Measurements from ENCODE around the gene MED12L.

Gene MED12L

GRCh38 chr3:151278230-151278629, 192.8 kb downstream of the MED12L start, which contains the start of gene P2RY14:
Gene P2RY14, minus strand, starts transcription at chr3:151278542. Its CDS starts 64,226 bp downstream, at chr3:151214316.
- Histone ChIP-seq H2AFZ (ENCODE audit: low read length) (no peak within 1 kb of the TSS), H3K9me3 (replicated peaks; ENCODE audit: insufficient read depth, low read length) (no peaks in the 10 kb centered on the region), H3K36me3 (replicated peaks; ENCODE audit: insufficient read depth, low read length) (no peaks in the 10 kb centered on the region), H3K79me2 (ENCODE audit: low read length) (no peaks in the 10 kb centered on the region), H4K20me1 (ENCODE audit: insufficient read depth, low read length) (no peaks in the 10 kb centered on the region), H3F3A (ENCODE audit: insufficient read depth, low read length) (no peaks in the 10 kb centered on the region), H3K27me3 (replicated peaks; ENCODE audit: insufficient read depth, low read length) (no peaks in the 10 kb centered on the region), H3K9ac (ENCODE audit: low read length) (no peak within 1 kb of the TSS), H3K4me1 (ENCODE audit: low read length) (no peaks in the 10 kb centered on the region), H3K9me2 (replicated peaks; ENCODE audit: insufficient read depth, low read length) (no peaks in the 10 kb centered on the region), H3K4me3 (ENCODE audit: low read length) (no peak within 1 kb of the TSS), H3K27ac (ENCODE audit: low read length) (no peak within 1 kb of the TSS), H3K4me2 (ENCODE audit: low read depth, low read length) (no peak within 1 kb of the TSS)
- no peak for DNase-seq
- TF ChIP-seq CTCF (IDR thresholded peaks at IDR 0.05; ENCODE audit: low read length) (no peak), EZH2 (optimal IDR thresholded peaks at IDR 0.05; ENCODE audit: low read depth, low read length) (no peak), EZH2phosphoT487 (IDR thresholded peaks at IDR 0.05; ENCODE audit: low read length) (no peak)

GRCh38 chr3:151281671-151282324, 196.3 kb downstream of the MED12L start:
- DNase-seq = no peak
- Histone ChIP-seq H3F3A (ENCODE audit: insufficient read depth, low read length) (no peaks in the 10 kb centered on the region), H3K9me3 (replicated peaks; ENCODE audit: insufficient read depth, low read length) (no peaks in the 10 kb centered on the region), H3K36me3 (replicated peaks; ENCODE audit: insufficient read depth, low read length) (no peaks in the 10 kb centered on the region), H3K79me2 (ENCODE audit: low read length) (no peaks in the 10 kb centered on the region), H3K9ac (ENCODE audit: low read length) (no peak overlapping the region), H3K27ac (ENCODE audit: low read length) (no peak overlapping the region), H2AFZ (ENCODE audit: low read length) (no peak overlapping the region), H3K27me3 (replicated peaks; ENCODE audit: insufficient read depth, low read length) (no peaks in the 10 kb centered on the region), H3K4me1 (ENCODE audit: low read length) (no peaks in the 10 kb centered on the region), H4K20me1 (ENCODE audit: insufficient read depth, low read length) (no peaks in the 10 kb centered on the region), H3K4me2 (ENCODE audit: low read depth, low read length) (no peak overlapping the region), H3K4me3 (ENCODE audit: low read length) (no peak overlapping the region), H3K9me2 (replicated peaks; ENCODE audit: insufficient read depth, low read length) (no peaks in the 10 kb centered on the region)
- TF ChIP-seq EZH2 (optimal IDR thresholded peaks at IDR 0.05; ENCODE audit: low read depth, low read length) (no peak), EZH2phosphoT487 (IDR thresholded peaks at IDR 0.05; ENCODE audit: low read length) (no peak)

GRCh38 chr3:151282921-151283320, 197.5 kb downstream of the MED12L start:
- DNase-seq = peak; percentile 59
- no peak overlapping the region for H2AFZ ChIP-seq (ENCODE audit: low read length)
- TF ChIP-seq CTCF (IDR thresholded peaks at IDR 0.05; ENCODE audit: low read length) (peak; percentile 58), EZH2 (optimal IDR thresholded peaks at IDR 0.05; ENCODE audit: low read depth, low read length) (no peak), EZH2phosphoT487 (IDR thresholded peaks at IDR 0.05; ENCODE audit: low read length) (no peak)
- H3K9me3 ChIP-seq (replicated peaks; ENCODE audit: insufficient read depth, low read length) = no peaks in the 10 kb centered on the region
- no peaks in the 10 kb centered on the region for H3K36me3 ChIP-seq (replicated peaks; ENCODE audit: insufficient read depth, low read length)
- H3K9ac ChIP-seq (ENCODE audit: low read length) = no peak overlapping the region
- H4K20me1 ChIP-seq (ENCODE audit: insufficient read depth, low read length) = no peaks in the 10 kb centered on the region
- no peaks in the 10 kb centered on the region for H3K9me2 ChIP-seq (replicated peaks; ENCODE audit: insufficient read depth, low read length)
- H3F3A ChIP-seq (ENCODE audit: insufficient read depth, low read length) = no peaks in the 10 kb centered on the region
- no peaks in the 10 kb centered on the region for H3K27me3 ChIP-seq (replicated peaks; ENCODE audit: insufficient read depth, low read length)
- no peak overlapping the region for H3K27ac ChIP-seq (ENCODE audit: low read length)
- no peak overlapping the region for H3K4me2 ChIP-seq (ENCODE audit: low read depth, low read length)
- H3K4me3 ChIP-seq (ENCODE audit: low read length) = no peak overlapping the region
- no peaks in the 10 kb centered on the region for H3K79me2 ChIP-seq (ENCODE audit: low read length)
- no peaks in the 10 kb centered on the region for H3K4me1 ChIP-seq (ENCODE audit: low read length)

- no peaks in the 10 kb centered on the region for H3K4me1 ChIP-seq (ENCODE audit: low read length)
- H4K20me1 ChIP-seq (ENCODE audit: insufficient read depth, low read length) = no peaks in the 10 kb centered on the region
- H2AFZ ChIP-seq (ENCODE audit: low read length) = no peak overlapping the region
- H3K9ac ChIP-seq (ENCODE audit: low read length) = no peak overlapping the region
- no peak overlapping the region for H3K4me2 ChIP-seq (ENCODE audit: low read depth, low read length)
- no peaks in the 10 kb centered on the region for H3K36me3 ChIP-seq (replicated peaks; ENCODE audit: insufficient read depth, low read length)
- H3K27ac ChIP-seq (ENCODE audit: low read length) = no peak overlapping the region
- H3K27me3 ChIP-seq (replicated peaks; ENCODE audit: insufficient read depth, low read length) = no peaks in the 10 kb centered on the region
- TF ChIP-seq EZH2phosphoT487 (IDR thresholded peaks at IDR 0.05; ENCODE audit: low read length) (no peak), CTCF (IDR thresholded peaks at IDR 0.05; ENCODE audit: low read length) (no peak), EZH2 (optimal IDR thresholded peaks at IDR 0.05; ENCODE audit: low read depth, low read length) (no peak)
- no peaks in the 10 kb centered on the region for H3F3A ChIP-seq (ENCODE audit: insufficient read depth, low read length)
- H3K9me3 ChIP-seq (replicated peaks; ENCODE audit: insufficient read depth, low read length) = no peaks in the 10 kb centered on the region
- no peaks in the 10 kb centered on the region for H3K79me2 ChIP-seq (ENCODE audit: low read length)
- no peak for DNase-seq
- H3K4me3 ChIP-seq (ENCODE audit: low read length) = no peak overlapping the region
- H3K9me2 ChIP-seq (replicated peaks; ENCODE audit: insufficient read depth, low read length) = no peaks in the 10 kb centered on the region
Observed at GRCh38 chr3:151283387-151283786, 197.9 kb downstream of the MED12L start.
